Epidermal melanocyte (primary cell): ENCODE measurements around the gene ACOT8.

ENCODE experiments used
- DNase-seq: peaks from one replicate; pipeline ENCODE4 v3.0.0; 2011; ENCODE audit warnings: low spot score; ENCODE audit not compliant: insufficient read length

The ACOT8 gene

DNA sequence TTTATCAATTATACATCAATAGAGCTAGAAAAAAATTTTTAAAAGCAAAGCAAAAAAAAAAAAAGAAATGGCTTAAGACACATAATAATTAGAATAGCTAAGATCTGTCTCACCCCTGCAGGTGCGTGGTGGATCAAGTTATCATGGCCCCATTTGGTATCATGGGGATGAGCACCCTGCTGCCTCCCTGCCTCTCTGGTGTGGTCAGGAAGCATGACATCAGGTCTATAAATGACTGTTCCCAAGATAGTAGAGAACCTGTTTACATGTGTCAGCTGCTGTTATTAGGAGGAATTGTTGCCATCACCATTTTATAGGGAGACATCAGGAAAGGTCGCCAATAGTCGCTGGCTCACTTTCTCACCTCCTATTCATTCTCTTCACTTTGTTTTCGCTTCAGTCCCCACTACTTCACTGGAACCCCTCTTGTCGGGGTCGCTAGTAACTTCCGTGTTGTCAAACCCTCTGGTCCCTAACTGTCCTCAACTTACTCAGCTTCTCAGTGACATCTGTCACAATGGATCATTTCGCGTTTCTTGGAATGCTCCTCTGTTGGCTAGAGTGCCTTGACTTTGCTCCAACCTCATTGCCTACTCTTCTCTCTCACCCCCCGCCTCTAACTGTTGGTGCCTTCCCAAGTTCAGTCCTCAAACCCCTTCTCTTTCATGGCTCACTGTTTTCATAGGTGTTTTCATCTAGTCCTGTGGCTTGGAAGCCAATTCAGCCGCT is 60.7 kb downstream of the ACOT8 start:
- DNase-seq: no peak

DNA sequence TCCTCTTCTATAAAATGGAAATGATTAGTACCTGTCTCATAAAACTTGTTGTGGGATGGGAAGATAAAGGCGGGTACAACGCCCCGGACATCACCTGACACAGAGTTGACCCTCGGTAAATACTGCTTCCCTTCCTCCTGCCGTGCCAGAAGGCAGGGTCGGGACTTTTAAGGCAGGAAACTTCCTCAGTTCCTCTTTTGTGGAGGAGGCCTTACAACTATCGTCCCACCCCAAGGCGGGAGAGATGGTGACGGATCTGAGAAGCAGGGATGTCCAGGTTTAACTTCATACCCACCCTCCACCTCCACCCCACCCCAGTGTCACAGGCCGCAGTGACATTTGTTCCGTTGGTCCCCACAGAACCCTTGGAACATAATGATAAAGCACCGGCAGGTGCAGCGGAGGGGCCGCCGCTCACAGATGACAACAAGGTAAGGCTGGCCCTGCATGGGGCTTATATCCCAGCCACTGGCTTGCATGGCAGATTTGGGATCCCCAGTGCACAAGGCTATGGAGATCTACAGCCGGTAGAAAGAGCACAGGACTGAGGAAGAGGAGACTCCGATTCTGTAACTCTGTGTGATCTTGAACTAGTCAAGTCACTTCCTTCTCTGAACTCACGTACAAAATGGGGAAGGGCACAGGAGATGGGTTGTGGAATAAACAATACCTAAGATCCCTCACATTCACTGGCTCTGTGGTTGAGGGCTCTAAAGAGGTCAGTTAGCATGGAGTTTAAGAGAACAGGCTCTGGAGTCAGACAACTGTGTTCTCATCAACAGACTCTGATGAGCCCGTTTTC is 64.7 kb downstream of the ACOT8 start:
- DNase-seq: no peak
